Small intestine (tissue), 7 donors: ENCODE data around the gene DPY19L3. TPM values are rescaled to one million over a fixed set of nuclear protein-coding genes. Genes with fewer than 3 reads are reported as not detected.
A peak's percentile ranks its signal among the peaks of the same experiment; 100 is the strongest.
"Not testable (repeated sequence)": the region's sequence is repeated elsewhere in the genome, so short reads cannot be mapped to it uniquely, and the experiment has no call there.

Experiments
- DNase-seq, 2 donors: peaks; one replicate each; pipeline versions ENCODE4 v3.0.0 to v3.0.0-alpha.2; 2013
- FAIRE-seq: peaks from 2 replicates; lab custom pipeline; 2012; peaks lifted over from hg19 to GRCh38; lab: Jason Lieb, UNC
- H3K27ac ChIP-seq, 3 donors: one replicate each; pipeline ENCODE4 v1.5.1; 2013; ENCODE audit warnings: low read length in 2 of 3, mild to moderate bottlenecking in 2 of 3, control low read depth in 1 of 3, inconsistent platforms in 1 of 3, low read depth in 1 of 3, moderate library complexity in 1 of 3
- H3K27me3 ChIP-seq, 3 donors: one replicate each; pipeline ENCODE4 v1.6.1; 2013; ENCODE audit warnings: low read length in 3 of 3, inconsistent platforms in 1 of 3; ENCODE audit not compliant: control insufficient read depth in 3 of 3, insufficient read depth in 3 of 3
- H3K36me3 ChIP-seq, 3 donors: one replicate each; pipeline ENCODE4 v1.6.1; 2013; ENCODE audit warnings: low read length in 3 of 3, inconsistent platforms in 1 of 3, low read depth in 1 of 3, mild to moderate bottlenecking in 1 of 3, moderate library complexity in 1 of 3; ENCODE audit not compliant: control insufficient read depth in 3 of 3, insufficient read depth in 2 of 3
- H3K4me1 ChIP-seq, 3 donors: one replicate each; pipeline ENCODE4 v1.6.1; 2013; ENCODE audit warnings: low read length in 2 of 3, inconsistent platforms in 1 of 3, low read depth in 1 of 3, mild to moderate bottlenecking in 1 of 3, moderate library complexity in 1 of 3; ENCODE audit not compliant: control insufficient read depth in 3 of 3, insufficient read depth in 2 of 3
- H3K4me3 ChIP-seq, 3 donors: one replicate each; pipeline ENCODE4 v1.5.1; 2013; ENCODE audit warnings: low read length in 3 of 3, control low read depth in 1 of 3, inconsistent platforms in 1 of 3, low read depth in 1 of 3, mild to moderate bottlenecking in 1 of 3, moderate library complexity in 1 of 3
- H3K9me3 ChIP-seq, 2 donors: one replicate each; pipeline ENCODE4 v1.6.1; 2013; ENCODE audit warnings: low read depth in 1 of 2, low read length in 1 of 2; ENCODE audit not compliant: control insufficient read depth in 2 of 2, insufficient read depth in 1 of 2
- WGBS, 3 donors: extraction: QIAGEN DNeasy Blood & Tissue Kit; methylation state at CpG; one replicate each; pipeline ENCODE4 v1.1.7; 2013; 5-methylcytosine and 5-hydroxymethylcytosine counted together
- polyA plus RNA-seq, 4 donors: library from polyadenylated mRNA; stranded (reverse) in 3 of 4; unstranded in 1 of 4; fragments of 200-250 nt in 3 of 4; fragments of 120-200 nt in 1 of 4; gene quantifications; one replicate each; pipeline versions ENCODE4 v1.2.1 to v1.2.3, GENCODE V29; 2013
- donor health status: healthy with polysubstance abuse.
- donor health status: control.
- donor health status: control.
- donor health status: Bipolar disorder and iron deficiency.
- donor health status: healthy.

The DPY19L3 gene
- polyA plus RNA-seq, 4 donors = 2.7 to 34.7 (median 3.6) TPM

DNA sequence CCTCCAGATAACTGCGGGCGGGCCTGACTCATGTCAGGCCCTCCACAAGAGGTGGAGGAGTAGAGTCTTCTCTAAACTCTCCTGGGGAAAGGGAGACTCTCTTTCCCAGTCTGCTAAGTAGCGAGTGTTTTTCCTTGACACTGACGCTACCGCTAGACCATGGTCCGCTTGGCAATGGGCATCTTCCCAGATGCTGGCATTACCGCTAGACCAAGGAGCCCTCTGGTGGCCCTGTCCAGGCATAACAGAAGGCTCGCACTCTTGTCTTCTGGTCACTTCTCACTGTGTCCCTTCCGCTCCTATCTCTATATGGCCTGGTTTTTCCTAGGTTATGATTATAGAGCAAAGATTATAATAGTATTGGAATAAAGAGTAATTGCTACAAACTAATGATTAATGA lies 28.5 kb upstream of the DPY19L3 start:
- H3K27ac ChIP-seq, H3K4me3 ChIP-seq, H3K27me3 ChIP-seq, DNase-seq, FAIRE-seq, H3K9me3 ChIP-seq: not testable (repeated sequence)
- peaks cover 5 to 33% (median 6%) of the 10 kb centered on the region in 3 donors for H3K4me1 ChIP-seq
- WGBS, 3 donors = 96 to 100% (median 97%) methylated on average over 9 of the region's 9 CpGs
- peaks cover 3 to 33% (median 4%) of the 10 kb centered on the region in 3 donors for H3K36me3 ChIP-seq

DNA sequence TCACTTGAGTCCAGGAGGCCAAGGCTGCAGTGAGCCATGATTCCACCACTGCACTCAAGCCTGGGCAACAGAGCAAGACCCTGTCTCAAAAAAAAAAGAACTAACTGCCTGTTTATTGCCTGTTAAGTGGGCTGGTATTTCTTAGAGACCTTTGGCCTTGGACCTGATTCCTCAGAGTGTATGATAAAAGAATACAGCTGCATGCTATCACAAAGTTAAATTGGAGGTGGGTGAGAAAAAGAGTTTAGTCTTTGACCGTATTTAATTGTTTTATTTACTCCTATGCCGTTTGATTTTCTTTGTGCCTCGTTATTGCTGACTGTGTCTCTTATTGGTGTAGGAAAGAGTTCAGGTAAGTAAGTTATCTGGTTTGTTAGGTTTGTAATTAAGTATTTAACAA lies 25.3 kb upstream of the DPY19L3 start:
- H3K9me3 ChIP-seq = no peaks in the 10 kb centered on the region
- H3K27me3 ChIP-seq = no peaks in the 10 kb centered on the region
- no peak overlapping the region for H3K4me3 ChIP-seq
- peaks cover 10 to 23% (median 11%) of the 10 kb centered on the region in 3 donors for H3K36me3 ChIP-seq
- peak overlapping the region in 2 of 3 donors; percentile 30 to 41 for H3K27ac ChIP-seq
- H3K4me1 ChIP-seq = peaks cover 0 to 27% (median 2%) of the 10 kb centered on the region in 3 donors
- peak; percentile 67 to 82 for DNase-seq
- 26 to 73% (median 30%) methylated on average over 3 of the region's 3 CpGs for WGBS, 3 donors
- no peak for FAIRE-seq

DNA sequence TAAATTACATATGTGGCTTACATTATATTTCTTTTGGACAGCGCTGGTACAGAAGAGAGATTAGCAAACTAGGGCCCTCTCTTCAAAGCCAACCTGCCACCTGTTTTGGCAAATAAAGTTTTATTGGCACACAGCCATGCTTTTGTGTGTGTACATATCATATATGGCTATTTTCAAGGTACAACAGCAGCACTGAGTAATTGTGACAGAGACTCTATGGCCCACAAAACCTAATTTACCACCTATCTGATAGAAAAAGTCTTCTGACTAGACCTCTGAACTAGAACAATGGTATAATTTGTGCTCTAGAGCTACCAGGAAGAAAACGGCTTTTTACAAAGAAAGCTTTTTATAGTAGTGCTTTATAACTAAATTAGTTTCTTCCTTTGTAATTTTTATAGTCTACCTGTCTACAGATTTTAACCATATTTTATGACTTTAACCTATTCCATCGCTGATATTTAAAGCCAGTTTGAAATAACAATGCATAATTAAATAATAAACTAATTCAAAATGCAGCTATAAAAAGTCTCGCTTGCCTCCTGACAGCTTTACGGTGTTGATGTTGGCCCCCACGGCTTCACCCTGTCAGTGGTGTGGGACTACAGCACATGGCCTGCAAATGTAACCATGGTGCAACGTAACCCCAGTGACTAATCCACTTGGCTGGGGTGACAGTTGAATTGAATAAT lies 17.7 kb upstream of the DPY19L3 start:
- Histone ChIP-seq H3K4me1 (peaks cover 3 to 41% (median 3%) of the 10 kb centered on the region in 3 donors), H3K27ac (peak overlapping the region; percentile 32 to 58 (median 56)), H3K4me3 (no peak overlapping the region), H3K27me3 (no peaks in the 10 kb centered on the region), H3K9me3 (no peaks in the 10 kb centered on the region), H3K36me3 (peaks cover 1 to 3% (median 3%) of the 10 kb centered on the region in 3 donors)
- FAIRE-seq (no peak), DNase-seq (peak; percentile 65 to 71)
- 21 to 61% (median 42%) methylated on average over 7 of the region's 7 CpGs for WGBS, 3 donors

DNA sequence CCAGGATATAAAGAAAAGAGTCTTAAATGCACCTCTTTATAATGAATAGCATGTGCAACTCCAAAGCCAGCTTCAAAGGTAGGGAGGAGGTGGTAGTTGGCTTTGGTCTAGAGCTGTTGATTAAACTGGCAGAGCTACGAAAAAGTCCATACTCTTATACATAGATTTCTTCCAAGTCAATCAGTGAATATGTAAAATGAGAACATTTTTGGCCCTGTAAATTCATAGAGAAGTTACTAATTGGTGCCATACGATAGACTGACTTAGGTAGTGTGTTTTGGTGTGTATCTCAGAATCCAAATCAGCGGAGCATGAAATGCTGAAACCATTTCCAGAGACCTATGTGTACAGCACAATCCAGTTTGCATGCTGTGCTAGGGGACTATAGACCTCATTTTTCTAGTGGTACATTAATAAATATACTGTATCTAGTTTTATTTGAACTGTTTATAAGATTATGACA lies 17.1 kb upstream of the DPY19L3 start:
- no peak for FAIRE-seq
- 52 to 76% (median 64%) methylated on average over 3 of the region's 3 CpGs for WGBS, 3 donors
- peak overlapping the region in 2 of 3 donors; percentile 56 to 58 for H3K27ac ChIP-seq
- H3K4me1 ChIP-seq = peaks cover 3 to 42% (median 6%) of the 10 kb centered on the region in 3 donors
- no peaks in the 10 kb centered on the region for H3K9me3 ChIP-seq
- no peak overlapping the region for H3K4me3 ChIP-seq
- no peak for DNase-seq
- H3K27me3 ChIP-seq = no peaks in the 10 kb centered on the region
- peaks cover 0 to 3% (median 0%) of the 10 kb centered on the region in 3 donors for H3K36me3 ChIP-seq

DNA sequence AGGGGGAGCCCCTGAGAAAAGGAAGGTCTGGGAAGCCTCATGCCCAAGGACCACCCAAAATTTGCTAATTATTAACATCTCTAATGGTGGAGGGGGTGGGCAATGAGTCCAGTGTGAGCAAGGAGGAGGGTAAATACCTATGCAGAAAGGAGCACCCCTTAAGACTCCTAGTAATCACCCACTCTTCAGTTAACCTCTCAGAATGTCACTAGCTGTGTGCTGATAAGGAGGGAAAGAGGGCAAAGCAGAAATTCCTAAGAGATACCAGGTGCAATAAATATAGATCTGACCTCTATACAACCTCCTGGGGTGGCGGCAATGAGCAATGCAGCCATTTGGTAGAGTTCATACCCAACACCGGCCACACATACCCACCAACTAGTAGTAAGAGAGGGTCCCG lies 12.7 kb upstream of the DPY19L3 start:
- Histone ChIP-seq H3K4me1 (peaks cover 0 to 37% (median 4%) of the 10 kb centered on the region in 3 donors), H3K27ac (peak overlapping the region in 1 of 3 donors; percentile 23), H3K4me3 (no peak overlapping the region), H3K36me3 (no peaks in the 10 kb centered on the region), H3K9me3 (no peaks in the 10 kb centered on the region), H3K27me3 (no peaks in the 10 kb centered on the region)
- no peak for FAIRE-seq
- WGBS, 3 donors = 24 to 57% (median 42%) methylated on average over 3 of the region's 3 CpGs
- peak; percentile 75 to 77 for DNase-seq

DNA sequence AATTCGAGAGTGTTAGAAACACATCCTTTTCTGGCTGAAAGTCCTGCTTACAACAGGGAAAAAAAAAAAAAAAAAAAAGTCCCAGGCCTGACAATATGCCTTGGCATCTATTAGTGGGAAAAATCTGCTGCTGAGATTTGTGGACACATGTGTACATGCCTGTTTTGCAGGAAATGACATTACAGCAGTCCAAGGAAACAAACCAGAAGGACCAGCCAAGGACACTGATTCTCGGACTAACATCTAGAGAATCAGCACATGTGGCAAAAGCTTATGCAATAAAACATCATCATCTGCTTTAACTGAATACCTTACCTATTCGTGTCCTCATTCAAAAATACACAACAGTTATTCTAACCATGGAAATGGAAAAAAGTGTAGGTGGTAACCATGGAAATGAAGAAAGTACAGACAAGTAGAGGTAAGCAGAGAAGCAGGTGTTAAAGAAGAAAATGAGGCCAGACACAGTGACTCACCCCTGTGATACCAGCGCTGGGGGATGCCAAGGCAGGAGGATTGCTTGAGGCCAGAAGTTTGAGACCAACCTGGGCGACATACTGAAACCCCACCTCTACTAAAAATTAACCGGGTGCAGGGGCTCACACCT lies 9.4 kb upstream of the DPY19L3 start:
- peak overlapping the region in 1 of 3 donors; percentile 8 for H3K27ac ChIP-seq
- peaks cover 0 to 39% (median 4%) of the 10 kb centered on the region in 3 donors for H3K4me1 ChIP-seq
- FAIRE-seq (no peak), DNase-seq (peak in 1 of 2 donors; percentile 26)
- H3K9me3 ChIP-seq = no peaks in the 10 kb centered on the region
- WGBS, 3 donors = 63 to 71% (median 66%) methylated on average over 6 of the region's 6 CpGs
- no peaks in the 10 kb centered on the region for H3K27me3 ChIP-seq
- no peaks in the 10 kb centered on the region for H3K36me3 ChIP-seq
- no peak overlapping the region for H3K4me3 ChIP-seq

DNA sequence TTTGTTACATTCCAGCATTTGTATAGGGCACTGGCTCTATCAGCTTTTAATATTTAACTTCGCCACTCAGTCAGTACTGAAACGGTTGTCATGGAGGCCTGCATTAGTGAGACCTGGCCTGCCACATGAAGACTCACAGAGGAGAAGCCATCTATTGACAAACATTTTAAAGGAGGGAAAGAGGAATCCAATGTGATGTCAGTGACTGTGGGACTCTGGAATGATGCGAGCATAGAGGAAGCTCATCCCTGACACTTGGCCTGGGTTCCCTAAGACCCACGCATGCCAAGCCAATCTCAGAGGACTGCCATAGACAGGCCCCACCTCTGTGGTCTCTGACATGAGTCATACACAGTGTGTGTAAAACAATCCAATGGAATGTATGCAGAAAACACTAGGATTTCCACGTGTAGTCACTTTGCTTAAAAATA lies 7.9 kb upstream of the DPY19L3 start:
- FAIRE-seq (no peak), DNase-seq (peak in 1 of 2 donors; percentile 73)
- no peaks in the 10 kb centered on the region for H3K36me3 ChIP-seq
- H3K27ac ChIP-seq = peak overlapping the region in 1 of 3 donors; percentile 50
- WGBS, 3 donors = 43 to 64% (median 47%) methylated on average over 5 of the region's 5 CpGs
- peaks cover 0 to 33% (median 4%) of the 10 kb centered on the region in 3 donors for H3K4me1 ChIP-seq
- H3K9me3 ChIP-seq = no peaks in the 10 kb centered on the region
- H3K27me3 ChIP-seq = no peaks in the 10 kb centered on the region
- no peak overlapping the region for H3K4me3 ChIP-seq

DNA sequence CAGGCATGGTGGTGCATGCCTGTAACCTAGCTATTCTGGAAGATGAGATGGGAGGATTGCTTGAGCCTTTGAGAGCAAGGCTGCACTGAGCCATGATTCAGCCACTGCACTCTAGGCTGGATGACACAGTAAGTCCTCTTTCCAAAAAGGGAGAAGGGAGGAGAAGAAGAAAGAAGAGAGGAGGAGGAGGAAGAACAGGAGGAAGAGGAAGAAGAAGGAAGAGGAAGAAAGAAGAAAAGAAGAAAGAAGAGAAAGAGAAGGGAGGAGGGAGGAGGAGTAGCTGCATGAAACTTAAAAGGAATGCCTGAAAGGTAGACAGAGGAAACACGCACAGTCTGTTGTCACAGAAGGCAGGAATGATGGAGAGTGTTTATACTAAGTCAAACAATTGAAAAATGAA lies 3.6 kb upstream of the DPY19L3 start:
- Histone ChIP-seq H3K27ac (no peak overlapping the region), H3K27me3 (no peaks in the 10 kb centered on the region), H3K4me1 (peaks cover 2 to 15% (median 3%) of the 10 kb centered on the region in 3 donors), H3K4me3 (no peak overlapping the region), H3K9me3 (no peaks in the 10 kb centered on the region), H3K36me3 (no peaks in the 10 kb centered on the region)
- DNase-seq (no peak), FAIRE-seq (no peak)
- WGBS, 3 donors = 93 to 100% (median 95%) methylated on average over 1 of the region's 1 CpG
